OCI-LY1 (cell line): ENCODE data around the gene MPDU1.

Source experiments
- EZH2 ChIP-seq: fragments of 200-600 bp; sonication (generic), shearing (Covaris generic); IDR thresholded peaks from 2 replicates; pipeline ENCODE4 v1.8.0; 2017; ENCODE audit warnings: borderline replicate concordance, mixed run types, mild to moderate bottlenecking, antibody characterized with exemption, low read length, moderate library complexity, mixed read lengths
- TF ChIP-seq, protein P1 (sequence below): fragments of 200-600 bp; sonication (generic), shearing (Covaris generic); IDR thresholded peaks from 2 replicates; pipeline ENCODE4 v1.5.1; 2017; ENCODE audit warnings: mild to moderate bottlenecking, antibody characterized with exemption, low read length, moderate library complexity, mixed read lengths

DNA sequence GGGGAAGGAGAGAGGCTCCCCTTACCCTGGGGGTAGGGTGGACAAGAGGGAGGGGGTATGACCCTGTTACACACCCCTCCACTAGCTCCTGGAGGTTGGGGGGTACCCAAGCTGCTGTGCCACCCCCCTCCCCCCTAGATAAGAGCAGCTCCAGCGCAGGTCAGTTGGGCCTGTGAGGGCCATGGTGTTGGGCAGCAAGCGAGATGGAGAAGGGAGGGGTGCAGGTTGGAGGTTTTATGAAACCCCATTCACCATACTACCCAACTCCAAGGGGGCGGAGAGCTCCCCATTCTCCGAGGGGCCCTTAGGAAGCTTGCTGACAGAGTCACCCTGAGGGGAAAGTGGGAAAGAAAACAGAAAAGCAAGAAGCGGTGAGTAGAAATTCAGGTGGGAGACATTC is 7.9 kb downstream of the MPDU1 start:
- TF ChIP-seq, protein P1, sequence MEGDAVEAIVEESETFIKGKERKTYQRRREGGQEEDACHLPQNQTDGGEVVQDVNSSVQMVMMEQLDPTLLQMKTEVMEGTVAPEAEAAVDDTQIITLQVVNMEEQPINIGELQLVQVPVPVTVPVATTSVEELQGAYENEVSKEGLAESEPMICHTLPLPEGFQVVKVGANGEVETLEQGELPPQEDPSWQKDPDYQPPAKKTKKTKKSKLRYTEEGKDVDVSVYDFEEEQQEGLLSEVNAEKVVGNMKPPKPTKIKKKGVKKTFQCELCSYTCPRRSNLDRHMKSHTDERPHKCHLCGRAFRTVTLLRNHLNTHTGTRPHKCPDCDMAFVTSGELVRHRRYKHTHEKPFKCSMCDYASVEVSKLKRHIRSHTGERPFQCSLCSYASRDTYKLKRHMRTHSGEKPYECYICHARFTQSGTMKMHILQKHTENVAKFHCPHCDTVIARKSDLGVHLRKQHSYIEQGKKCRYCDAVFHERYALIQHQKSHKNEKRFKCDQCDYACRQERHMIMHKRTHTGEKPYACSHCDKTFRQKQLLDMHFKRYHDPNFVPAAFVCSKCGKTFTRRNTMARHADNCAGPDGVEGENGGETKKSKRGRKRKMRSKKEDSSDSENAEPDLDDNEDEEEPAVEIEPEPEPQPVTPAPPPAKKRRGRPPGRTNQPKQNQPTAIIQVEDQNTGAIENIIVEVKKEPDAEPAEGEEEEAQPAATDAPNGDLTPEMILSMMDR = no peak
- no peak for TF ChIP-seq EZH2
